Stimulated activated CD8-positive, alpha-beta memory T cell treated with anti-CD3 and anti-CD28 coated beads, Interleukin-7, amount 100 ng/mL, for 1 hour (primary cell): Measurements from ENCODE around the gene TMEM169.
"Not testable (repeated sequence)": the region's sequence is repeated elsewhere in the genome, so short reads cannot be mapped to it uniquely, and the experiment has no call there.

Source experiments
- DNase-seq, 2 donors: peaks; one replicate each; pipeline ENCODE4 v3.0.0-alpha.2; 2020; ENCODE audit warnings: low read depth in 2 of 2

The TMEM169 gene

DNA sequence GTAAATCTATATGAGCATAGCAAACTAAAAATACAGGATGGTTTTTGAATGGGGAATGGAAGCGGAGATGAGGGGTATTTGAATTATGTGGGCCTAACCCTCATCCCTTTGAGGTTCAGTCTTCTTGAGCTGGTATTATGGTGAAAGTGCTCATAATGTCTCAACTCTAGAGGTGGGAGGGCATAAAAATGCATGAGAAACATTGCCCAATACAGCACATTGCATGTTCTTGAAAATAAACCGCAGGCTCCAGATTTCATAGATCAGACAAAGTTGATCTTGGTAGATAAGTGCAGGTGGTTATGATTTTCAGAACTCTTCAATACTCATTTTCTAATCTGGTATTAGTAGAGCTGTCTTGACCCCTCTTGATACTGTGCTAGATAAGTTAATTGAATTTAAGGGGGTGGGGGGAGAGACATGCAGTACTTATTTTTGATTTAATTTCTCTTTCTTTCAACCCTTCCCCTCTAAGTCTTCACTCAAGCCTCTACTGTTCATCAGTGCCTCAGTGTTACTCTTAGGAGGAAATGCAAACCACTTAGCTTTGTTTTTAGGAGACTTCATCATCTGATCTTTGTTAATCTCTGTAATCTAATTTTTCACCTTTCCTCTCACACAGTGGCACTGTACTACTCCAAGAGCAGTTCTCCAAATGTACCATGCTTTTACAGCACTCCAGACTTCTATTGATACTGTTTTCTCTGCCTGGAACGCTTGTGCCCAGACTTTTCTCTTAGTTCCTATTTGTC, 49.6 kb downstream of the TMEM169 start:
- DNase-seq: no peak

- no peak for DNase-seq
Measured at GRCh38 chr2:216132585-216132984, 50.9 kb downstream of the TMEM169 start.

GRCh38 chr2:216133397-216133796, 51.7 kb downstream of the TMEM169 start:
- no peak for DNase-seq

DNA sequence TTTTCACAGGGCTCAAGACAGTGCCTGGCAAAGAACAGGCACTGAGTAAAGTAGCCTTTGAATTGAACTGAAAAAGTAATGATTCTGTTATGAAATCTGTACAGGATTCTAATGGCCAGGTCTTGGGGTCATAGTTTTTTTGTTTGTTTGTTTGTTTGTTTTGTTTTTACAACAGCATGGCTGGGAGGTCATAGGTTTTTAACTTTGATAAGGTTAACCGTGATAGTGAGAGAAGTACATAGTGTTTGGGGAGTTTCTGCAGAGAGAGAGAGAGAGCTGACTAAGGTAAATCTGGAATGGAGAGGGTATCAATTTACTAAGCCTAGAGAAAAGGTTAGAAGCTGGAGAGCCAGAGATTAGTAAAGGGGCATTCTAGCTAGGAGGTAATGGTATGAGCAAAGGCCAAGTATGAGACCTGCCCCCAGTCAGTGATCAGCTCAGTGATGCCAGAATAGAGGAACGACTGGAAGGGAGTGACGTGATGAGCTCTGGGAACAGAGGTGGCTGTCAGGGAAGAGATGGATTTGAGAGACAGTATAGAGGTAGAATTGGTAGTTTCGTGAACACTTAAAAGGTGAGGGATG, 53.3 kb downstream of the TMEM169 start:
- no peak for DNase-seq

DNA sequence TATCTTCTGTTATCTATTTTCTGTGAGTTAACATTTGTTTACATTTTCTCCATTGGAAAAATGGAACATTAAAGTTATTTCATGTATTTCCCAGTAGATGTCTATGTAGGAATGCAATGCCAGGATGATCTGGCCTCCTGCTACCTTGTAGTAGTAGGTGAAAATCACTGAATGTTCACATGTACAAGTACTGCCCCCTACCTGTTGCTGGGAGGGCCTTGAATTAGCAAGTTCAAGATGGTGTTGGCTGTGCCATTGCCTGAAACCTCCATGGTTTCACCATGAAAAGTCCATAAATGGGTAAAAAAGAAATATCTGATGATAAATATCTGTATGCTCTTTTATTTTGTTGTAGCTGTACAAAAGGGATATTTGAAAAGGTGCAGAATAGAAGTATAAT, 58.2 kb downstream of the TMEM169 start:
- DNase-seq: no peak

DNA sequence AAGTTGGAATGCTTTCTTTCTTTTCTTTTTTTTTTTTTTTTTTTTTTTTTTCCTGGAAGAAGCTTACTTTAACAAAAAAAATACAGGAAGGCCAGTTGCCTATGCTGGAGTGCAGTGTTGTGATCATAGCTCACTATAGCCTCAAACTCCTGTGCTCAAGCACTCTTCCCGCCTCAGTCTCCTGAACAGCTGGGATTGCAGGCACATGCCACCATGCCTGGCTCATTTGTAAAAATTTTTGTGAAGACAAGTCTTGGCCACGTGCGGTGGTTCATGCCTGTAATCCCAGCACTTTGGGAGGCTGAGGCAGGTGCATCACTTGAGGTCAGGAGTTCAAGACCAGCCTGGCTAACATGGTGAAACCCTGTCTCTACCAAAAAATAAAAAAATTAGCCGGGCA, 59.8 kb downstream of the TMEM169 start:
- DNase-seq: not testable (repeated sequence)

GRCh38 chr2:216142540-216142939, 60.8 kb downstream of the TMEM169 start:
- DNase-seq: no peak

GRCh38 chr2:216144372-216144771, 62.7 kb downstream of the TMEM169 start:
- no peak for DNase-seq

DNA sequence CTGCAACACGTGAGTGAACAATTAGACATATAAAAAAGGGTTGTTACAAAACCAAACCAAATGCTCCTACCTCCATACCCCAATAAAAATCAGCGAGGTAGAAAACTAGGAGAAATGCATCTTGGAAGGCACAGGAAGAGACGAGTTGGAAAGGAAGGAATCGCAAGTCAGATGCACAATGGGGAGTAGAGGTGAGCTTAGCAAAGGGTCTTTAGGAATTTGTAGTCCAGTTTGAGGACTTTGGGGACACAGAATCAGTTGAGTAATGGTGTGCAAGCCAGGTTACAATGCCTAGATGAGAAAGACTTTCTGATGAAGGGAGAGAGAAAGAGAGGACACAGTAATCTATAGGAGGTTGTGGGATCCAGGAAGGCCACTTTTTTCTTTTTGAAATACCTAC, 63.1 kb downstream of the TMEM169 start:
- no peak for DNase-seq

DNA sequence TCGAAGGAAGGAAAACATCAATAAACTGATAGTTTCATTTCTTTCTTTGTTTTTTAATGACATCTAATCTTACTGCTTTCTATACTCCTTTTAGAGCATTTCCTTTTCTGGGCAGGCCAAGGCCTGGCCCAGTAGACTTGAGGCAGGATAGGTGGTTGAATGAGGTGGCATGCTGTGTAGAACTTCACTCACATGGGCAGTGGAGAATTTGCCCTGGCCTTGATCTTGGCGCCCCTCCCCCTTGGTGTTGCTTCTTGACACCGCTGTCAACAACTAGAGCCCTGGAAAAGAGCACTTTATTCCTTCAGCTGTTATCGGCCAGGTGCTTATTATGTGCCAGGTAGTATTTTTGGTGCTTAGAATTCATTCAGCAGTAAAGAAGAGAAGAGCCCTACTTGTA, 64.9 kb downstream of the TMEM169 start:
- no peak for DNase-seq

GRCh38 chr2:216147172-216148131, 65.7 kb downstream of the TMEM169 start:
- DNase-seq: no peak

DNA sequence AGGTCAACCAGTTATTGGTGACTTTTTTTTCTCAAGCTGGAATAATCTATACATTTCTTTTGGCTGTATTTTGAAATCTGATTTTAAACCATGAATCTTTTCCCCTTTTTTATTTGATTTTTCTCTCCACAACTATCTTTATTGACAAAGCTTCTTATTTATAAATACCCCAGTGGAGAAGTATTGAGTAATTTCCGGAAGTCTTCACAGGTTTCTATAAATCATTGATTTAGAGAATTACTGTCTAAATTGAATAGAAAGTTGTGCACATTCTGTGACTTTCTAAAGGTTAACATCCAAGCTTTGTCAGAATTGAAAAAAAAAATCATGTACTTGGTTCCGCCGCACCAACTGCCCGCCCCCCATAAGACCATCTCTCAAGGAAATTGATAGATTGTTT, 67.3 kb downstream of the TMEM169 start:
- no peak for DNase-seq

DNA sequence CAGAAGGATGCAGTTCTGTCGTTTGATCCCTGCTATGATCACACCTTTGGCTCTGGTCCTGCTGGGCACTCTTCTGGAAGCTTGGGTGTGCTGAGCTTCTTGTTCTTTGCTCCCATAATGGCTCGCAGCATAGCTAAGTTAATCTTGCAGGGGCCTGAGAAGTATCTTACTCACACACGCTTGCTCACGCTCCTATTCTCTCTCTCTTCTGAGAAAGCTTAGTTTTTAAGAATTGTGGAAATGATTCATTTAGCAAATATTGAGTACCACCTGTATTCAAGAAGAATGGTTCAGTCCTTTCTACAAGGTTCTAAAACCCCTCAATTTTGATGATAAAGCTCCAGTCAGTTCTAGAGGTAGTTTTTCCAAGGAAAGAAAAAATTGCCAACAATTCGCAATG, 68.0 kb downstream of the TMEM169 start:
- DNase-seq: no peak

DNA sequence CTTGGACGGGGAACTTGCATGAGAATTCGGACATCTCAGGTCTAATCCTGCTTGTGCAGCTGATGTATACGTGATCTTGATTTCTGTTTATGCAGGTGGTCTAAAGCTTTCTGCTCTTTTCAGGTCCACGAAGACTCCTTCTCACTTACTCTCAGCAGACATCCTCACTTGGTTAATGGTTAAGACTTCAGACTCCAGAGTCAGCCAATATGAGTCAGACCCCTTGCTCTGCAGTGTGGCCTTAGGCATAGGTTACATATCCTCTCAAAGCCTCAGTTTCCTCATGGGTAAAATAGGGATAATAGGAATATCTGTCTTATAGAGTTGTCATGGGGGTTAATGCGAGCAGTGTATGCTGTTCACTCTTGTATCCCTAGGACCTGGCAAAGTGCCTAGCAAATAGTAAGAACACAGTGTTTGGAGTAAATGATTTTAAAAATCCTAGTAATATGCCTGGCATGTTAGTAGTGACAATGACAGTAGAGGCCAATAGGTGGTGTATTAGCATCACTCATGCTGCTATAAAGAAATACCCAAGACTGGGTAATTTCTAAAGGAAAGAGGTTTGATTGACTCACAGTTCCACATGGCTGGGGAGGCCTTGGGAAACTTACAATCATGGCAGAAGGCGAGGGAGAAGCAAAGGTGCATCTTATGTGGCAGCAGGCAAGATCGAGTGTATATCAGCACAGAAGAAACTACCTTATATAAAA, 69.8 kb downstream of the TMEM169 start:
- DNase-seq: no peak
